CMK (cell line): Measurements from ENCODE around the gene SMG5.

Source experiments
- DNase-seq: peaks from one replicate; pipeline ENCODE4 v3.0.0-alpha.2; 2010; ENCODE audit warnings: low read depth

SMG5 gene

DNA sequence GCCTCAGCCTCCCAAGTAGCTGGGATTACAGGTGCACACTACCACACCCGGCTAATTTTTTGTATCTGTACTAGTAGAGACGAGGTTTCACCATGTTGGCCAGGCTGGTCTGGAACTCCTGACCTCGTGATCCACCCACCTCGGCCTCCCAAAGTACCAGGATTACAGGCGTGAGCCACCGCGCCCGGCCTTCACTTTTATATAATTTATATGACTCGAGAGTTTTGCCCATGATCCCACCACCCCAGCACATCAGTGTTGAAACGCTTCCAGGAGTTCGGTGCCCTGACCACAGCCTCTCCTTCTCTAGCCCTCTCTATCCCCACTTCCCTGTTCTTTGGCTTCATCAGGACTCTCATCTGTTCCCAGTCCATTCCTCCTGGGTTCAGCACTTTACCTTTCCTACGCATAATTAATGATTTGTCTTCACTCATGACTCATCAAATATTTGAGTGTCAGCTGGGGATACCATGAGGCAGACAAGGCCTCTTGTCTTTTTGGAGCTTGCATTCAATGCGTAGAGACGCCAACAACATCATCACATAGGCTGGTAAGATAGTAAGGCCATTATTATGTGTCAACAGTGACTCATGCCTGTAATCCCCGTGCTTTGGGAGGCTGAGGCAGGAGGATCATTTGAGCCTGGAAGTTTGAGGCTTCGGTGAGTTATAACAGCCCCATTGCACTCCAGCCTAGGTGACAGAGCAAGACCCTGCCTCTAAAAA is 68.4 kb downstream of the SMG5 start:
- DNase-seq: no peak

DNA sequence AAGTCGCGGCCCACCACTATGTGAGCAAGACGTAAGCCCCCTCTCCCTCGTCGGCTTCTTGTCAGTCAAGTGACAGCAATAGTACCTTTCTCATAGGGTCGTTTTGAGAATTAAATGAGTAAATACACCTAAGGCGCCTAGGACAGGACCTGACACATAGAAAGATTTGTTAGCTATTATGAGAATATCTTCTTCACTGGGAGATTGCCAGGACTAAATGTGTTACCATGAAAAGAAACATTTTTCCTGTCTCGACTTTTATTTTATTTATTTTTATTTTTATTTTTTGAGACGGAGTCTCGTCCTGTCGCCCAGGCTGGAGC is 69.0 kb downstream of the SMG5 start:
- no peak for DNase-seq

DNA sequence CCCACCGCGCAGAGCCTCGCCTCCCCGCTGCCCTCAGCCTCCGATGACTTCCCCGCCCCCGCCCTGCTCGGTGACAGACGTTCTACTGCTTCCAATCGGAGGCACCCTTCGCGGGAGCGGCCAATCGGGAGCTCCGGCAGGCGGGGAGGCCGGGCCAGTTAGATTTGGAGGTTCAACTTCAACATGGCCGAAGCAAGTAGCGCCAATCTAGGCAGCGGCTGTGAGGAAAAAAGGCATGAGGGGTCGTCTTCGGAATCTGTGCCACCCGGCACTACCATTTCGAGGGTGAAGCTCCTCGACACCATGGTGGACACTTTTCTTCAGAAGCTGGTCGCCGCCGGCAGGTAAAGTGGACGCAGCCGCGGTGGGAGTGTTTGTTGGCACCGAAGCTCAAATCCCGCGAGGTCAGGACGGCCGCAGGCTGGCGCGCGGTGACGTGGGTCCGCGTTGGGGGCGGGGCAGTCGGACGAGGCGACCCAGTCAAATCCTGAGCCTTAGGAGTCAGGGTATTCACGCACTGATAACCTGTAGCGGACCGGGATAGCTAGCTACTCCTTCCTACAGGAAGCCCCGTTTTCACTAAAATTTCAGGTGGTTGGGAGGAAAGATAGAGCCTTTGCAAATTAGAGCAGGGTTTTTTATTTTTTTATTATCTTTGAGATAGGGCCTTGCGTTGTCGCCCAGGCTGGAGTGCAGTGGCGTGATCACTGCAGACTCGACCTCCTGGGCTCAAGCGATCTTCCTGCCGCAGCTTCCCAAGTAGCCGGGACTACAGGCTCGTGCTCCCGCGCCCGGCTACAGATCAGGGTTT is 69.6 kb downstream of the SMG5 start, which contains the start of gene PMF1:
Gene PMF1 (plus strand): TSS at position 175 of the 811 bp plus-strand sequence. CDS start 9 bp downstream, at position 184.
- peak; percentile 80 for DNase-seq

DNA sequence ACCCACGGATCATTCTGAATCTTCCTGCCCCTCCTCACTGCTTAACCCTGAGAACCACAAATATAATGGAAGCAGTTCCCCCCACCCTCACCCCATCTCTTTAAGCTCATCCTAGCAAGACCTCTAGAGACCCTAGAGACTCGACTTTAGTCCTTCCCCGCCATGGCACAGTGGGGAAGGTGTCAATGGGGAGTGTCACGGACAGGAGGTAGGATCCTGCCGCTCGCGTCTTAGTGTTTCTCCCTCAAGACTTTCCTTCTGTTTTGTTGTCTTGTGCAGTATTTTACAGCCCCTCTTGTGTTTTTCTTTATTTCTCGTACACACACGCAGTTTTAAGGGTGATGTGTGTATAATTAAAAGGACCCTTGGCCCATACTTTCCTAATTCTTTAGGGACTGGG is 70.5 kb downstream of the SMG5 start:
- no peak for DNase-seq

DNA sequence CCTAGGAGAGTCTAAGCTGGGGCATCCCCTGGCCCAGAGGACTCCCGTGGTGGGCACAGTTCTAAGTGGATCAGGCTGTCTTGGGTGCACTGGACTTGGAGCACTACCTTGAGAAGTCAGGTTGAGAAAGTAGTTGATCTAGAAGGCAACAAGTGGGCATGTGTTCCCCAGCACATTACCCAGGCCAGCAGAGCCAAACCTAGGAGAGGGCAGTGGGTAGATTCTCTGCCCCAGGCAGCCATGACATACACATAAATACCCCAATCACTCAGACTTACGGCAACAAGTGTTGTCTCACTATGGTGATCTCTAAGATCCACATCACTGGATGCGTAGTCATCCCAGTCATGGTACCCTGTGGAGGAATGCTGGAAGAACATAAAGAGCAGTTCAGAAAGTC is 71.4 kb downstream of the SMG5 start:
- DNase-seq: no peak

DNA sequence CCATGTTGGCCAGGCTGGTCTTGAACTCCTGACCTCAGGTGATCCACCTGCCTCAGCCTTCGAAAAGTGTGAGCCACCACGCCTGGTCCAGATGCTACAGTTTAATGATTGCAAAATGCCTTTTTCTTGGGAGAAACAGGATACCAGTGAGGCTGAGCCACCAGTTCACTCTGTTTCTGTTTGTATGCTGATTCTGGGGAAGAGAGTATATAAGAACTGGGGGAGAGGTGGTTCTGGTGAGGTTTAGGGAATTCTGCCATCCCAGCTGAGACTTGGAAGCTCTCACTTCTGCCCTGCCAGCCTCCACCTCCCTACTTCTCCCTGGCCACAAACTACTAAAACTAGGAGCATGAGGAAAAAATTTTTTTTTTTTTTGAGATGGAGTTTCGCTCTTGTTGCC is 77.9 kb downstream of the SMG5 start:
- no peak for DNase-seq

DNA sequence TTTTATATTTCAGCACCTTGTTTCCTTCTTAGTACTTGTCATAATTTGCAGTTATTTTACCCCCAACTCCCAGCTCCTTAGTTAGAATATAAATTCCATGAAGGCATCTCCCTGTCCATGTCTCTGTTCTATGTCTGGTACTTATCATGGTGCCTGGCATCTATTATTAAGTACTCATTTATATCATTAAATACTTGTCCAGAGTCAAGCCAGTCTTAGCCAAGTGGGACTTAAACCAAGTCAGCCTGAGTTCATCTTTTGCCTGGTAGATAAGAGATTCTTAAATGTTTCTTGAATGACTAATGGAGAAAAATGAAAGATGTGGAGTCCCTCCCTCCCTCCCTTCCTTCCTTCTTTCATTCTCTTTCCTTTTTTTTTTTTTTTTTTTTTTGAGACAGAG is 79.3 kb downstream of the SMG5 start:
- no peak for DNase-seq

DNA sequence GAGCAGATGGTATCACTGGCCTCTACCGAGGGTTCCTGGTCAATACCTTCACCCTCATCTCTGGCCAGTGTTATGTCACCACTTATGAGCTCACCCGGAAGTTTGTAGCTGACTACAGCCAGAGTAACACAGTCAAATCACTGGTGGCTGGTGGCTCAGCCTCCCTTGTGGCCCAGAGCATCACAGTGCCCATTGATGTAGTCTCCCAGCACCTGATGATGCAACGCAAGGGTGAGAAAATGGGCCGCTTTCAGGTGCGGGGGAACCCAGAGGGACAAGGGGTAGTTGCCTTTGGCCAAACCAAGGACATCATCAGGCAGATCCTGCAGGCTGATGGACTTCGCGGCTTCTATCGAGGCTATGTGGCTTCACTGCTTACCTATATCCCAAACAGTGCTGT is 82.6 kb downstream of the SMG5 start:
- no peak for DNase-seq
